Upper lobe of left lung (tissue), 4 donors: ENCODE measurements around the gene RUBCN.

Experiments
- CTCF ChIP-seq, 6 experiments: fragments of 450-650 bp in 4 of 6; fragments of 200-600 bp in 2 of 6; sonication (generic) in 2 of 6; IDR thresholded peaks; one replicate each; pipeline ENCODE4 v1.5.1; 2016 to 2019; ENCODE audit warnings: antibody characterized with exemption in 6 of 6
- EP300 ChIP-seq, 4 donors: sonication (generic); formaldehyde crosslinking; IDR thresholded peaks; one replicate each; pipeline ENCODE4 v1.5.1; 2017; ENCODE audit warnings: antibody characterized with exemption in 4 of 4, control low read depth in 2 of 4
- POLR2A ChIP-seq, 4 donors: fragments of 450-650 bp; IDR thresholded peaks; one replicate each; pipeline ENCODE4 v1.5.1; 2016 to 2017; ENCODE audit warnings: antibody characterized with exemption in 4 of 4, mild to moderate bottlenecking in 2 of 4
- POLR2AphosphoS5 ChIP-seq, 2 donors: sonication (generic); formaldehyde crosslinking; IDR thresholded peaks; one replicate each; pipeline ENCODE4 v1.5.1; 2017; ENCODE audit warnings: antibody characterized with exemption in 2 of 2

- no peak for TF ChIP-seq CTCF (IDR thresholded peaks at IDR 0.05)
- TF ChIP-seq POLR2A (IDR thresholded peaks at IDR 0.05): no peak
- TF ChIP-seq POLR2AphosphoS5 (IDR thresholded peaks at IDR 0.05): no peak
- no peak for TF ChIP-seq EP300 (IDR thresholded peaks at IDR 0.05)
Measured at GRCh38 chr3:197713477-197713822, 23.3 kb downstream of the RUBCN start.
